DMS53 treated with DMSO at 0.1 percent for 48 hours (cell line): ENCODE results near the gene NOVA1.

Experiments
- DNase-seq: peaks from one replicate; lab custom pipeline; 2025; ENCODE audit not compliant: unreplicated experiment; lab: John Stamatoyannopoulos, UW

NOVA1 gene

DNA sequence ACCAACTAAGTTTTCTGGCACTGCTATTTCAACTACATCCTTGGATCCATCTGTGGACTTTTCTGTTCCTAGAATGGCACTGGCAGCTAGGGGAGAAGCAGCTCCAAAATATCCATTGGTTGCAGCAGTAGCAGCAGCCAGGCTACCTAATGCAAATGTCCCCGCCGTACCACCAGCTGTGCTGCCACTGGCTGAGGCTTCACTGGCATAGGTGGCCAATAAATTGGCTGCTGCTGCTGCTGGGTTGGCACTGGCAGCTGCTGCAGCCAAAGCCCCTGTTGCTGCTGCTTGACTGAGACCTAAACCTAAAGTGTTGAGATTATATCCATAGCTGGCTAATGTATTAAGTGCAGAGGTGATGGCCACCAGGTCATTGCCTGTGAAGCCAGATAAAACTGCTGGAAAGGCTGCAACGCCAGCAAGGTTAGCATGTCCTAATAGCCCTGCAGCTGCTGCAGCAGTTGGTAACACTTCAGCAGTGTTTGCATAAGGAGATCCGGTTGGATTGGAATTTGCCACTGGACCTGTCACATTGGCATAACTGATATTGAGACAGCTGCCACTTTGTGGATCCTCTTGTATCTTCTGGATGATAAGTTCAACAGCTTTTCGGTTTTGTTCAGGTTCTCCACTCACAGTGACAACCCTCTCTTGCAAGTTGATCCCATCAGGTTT is 149.5 kb downstream of the NOVA1 start:
- DNase-seq: peak; percentile 89

DNA sequence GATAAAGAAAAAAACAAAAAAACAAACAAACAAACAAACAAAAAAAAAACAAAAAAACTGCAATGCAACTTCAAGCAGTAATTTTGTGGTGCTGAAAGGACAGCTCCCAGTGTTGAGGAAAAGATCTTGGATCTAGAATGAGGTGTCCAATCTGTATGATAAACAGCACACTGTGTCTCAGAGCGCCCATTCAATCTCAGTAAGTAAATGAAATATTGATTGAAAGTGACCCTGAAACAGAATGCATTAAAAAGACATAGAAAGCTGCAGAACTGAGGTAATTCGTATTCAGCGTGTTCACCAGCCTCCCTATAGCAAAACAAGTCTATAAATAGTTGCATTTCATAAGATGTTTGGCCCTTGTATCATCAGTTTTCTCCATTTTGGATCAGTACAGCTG is 153.0 kb downstream of the NOVA1 start:
- no peak for DNase-seq

DNA sequence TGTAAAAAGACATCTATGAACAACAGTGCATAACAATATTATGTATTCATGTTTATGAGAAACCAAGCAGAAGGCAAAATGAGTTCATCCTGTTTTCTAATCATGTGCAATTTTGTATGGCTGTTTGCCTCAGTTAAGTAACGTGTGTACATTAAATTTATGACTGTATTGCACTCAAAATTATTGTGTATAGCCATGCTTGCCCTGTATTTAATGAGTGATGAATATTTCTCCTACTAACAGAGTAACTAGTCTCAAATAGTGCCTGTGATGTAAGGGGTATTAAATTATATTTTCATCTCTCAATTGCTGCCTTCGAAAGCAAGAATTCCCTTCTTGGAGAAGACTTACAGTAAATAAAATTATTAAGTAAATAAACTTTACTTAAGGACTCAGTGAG is 154.2 kb downstream of the NOVA1 start:
- no peak for DNase-seq

DNA sequence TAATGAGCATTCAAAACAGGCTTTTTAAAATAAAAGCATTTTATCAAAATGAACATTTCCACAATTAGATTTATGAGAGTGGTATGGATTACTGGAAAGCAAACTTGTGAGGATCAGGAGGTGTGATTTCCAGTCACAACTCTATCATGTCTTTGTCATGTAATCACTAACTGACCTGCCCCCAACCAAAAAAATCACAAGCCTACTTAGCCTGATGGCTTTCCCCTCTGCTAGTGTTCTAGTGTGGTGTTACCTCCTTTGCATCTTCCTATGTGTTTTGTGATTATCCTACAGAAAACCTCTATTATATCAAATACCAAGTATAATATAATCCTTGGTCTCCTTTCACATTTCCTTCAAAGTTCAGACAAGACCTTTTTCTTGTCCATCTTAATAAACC is 168.6 kb downstream of the NOVA1 start:
- DNase-seq: no peak

DNA sequence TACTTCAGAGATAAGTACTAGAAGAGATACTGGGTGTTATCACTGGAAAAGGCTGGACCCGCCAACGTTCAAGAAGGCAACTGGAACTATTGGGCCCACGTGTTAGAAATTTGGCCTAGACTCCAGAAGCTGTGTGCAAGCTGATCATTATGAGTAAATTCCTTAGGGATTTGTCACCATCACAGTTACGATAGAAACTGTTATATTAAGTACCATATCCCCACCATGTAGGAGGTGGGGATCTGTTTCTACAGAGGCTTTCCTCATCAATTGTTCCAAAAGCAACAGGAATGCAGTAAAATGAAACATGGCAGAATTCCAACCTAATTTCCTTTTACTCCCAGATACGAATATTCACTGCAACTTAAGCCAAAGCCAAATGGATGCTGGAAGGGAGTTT is 170.7 kb downstream of the NOVA1 start:
- no peak for DNase-seq

DNA sequence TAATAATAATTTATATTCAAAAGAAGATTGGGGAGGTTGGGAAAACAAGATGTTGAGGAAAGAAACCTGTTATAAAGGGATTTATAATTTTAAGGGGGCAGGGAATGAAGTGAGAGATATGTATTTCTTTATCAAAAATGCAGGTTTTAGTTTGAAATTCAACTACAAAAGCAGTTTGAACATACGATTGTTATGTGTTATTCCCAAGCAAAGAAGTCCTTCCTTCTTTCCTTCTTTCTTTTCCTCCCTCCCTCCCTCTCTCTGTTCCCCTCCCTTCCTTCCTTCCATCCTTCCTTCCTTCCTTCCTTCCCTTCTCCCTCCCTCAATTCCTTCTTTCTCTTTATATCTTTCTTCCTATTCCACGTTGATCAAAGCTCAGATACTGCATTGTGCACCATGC is 173.3 kb downstream of the NOVA1 start:
- no peak for DNase-seq

DNA sequence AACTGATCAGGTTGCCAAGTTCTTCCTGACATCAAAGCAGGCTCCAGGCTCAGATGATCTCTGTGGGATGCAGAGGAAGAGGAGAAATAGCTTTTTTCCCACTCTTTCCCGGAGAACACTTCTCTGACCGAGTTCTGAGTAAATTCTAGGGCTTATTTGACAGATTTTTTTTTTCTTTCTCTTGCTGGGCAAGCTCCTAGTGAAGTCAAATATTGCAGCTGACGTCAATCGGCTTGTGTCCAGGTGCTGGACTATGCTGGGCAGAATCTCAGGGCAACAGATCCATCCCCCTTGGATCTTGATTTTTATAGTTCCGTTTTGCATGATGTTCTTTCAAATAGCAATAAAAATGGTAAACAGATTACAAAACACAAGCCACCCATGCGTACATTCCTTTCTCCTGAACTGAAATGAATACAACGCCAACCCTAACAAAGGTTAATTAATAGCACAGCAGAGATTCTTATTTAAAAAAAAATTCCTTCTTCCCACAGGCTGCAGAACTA is 182.2 kb downstream of the NOVA1 start:
- no peak for DNase-seq

DNA sequence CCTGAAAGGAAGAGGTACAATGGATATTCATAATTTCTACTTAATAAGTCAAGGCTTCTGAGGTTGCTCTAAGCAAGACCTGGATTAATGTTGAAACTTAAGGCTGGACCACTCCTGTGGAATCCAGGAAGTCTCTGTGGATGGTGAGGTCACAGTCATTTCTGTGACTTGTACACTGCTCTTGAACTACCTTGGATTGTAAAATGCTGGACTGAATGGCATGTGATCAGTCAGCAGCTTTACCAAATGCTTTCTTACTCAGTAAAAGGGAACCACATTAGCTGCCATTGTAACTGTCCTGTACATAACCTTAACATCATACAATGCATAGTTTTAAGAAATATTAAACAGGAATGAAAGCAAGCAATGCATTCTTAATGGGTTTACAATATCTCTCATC is 182.9 kb downstream of the NOVA1 start:
- DNase-seq: no peak

DNA sequence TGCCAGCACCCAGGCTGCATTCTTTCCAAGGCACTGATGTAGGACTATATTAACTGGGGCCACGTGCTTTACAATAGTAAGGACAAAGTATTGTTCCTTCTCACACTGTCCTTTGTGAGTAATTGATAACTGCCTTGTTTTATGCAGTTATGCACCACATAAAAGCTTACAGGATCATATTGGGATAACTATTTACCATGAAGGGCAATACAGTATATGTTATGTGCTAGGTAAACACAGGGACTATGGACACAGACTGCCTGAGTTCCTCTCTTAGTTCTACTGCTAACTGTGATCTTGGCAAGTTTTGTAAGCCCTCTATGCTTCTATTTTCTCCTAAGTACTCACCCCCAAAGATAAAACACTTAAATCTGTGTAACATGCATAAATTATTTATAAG is 183.7 kb downstream of the NOVA1 start:
- no peak for DNase-seq

DNA sequence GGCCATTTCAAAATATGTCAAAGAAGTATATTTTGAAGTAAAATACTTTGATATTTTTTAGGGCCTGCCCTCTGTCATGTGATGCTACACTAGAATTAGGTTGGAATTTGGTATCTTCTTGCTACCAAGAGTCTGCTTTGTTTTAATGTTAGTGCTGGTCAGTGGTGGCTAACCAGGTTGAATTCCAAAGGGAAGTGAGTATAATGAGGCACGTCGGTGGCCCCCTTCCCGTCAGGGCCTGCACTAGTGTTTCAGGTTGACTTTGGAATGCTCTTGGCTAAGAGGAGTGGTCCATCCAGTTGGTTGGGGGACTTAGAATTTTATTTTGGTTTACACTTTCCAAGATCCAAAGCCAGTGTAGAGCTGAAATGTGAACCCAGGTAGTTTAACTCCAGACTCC is 185.4 kb downstream of the NOVA1 start:
- DNase-seq: no peak

DNA sequence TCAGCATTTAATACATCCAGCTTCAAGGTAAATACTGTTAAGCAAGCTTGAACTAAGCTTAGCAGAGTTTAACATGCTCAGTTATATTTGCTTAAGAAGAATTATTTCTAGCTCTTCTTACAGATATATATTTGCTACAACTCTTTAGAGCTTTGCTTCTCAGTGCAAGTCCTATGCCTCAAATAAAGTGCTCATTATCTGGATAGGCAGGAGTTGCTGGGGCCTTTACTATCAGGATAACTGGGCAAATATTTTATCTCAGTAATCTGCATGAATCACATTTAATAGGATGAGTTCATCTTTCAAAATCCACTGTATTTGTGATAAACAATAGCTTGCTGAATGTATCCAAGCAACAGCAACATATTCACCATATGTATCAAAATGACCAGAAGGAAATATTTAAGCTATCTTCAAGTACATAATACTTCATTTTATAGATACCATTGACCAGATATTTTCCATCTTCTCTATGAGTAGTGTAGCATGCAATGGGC is 187.6 kb downstream of the NOVA1 start:
- no peak for DNase-seq

DNA sequence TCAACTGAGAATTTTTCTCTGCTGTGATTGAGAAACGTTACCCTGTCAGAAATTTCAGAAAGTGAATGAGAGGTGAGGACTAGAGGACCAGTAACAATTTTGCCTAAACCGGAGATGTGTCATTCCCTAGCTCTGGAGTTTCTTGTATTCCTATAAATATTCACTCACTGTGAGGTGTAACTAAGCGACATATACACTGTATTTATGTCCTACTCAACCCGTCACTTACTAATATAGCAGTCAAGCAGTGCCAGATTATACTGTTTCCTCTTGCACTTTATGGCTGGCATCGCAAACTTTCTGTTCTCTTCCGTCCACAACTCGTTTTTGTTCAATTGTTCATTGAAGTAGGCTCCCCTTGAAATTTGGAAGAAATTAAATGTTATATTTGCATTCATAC is 192.9 kb downstream of the NOVA1 start:
- DNase-seq: no peak

DNA sequence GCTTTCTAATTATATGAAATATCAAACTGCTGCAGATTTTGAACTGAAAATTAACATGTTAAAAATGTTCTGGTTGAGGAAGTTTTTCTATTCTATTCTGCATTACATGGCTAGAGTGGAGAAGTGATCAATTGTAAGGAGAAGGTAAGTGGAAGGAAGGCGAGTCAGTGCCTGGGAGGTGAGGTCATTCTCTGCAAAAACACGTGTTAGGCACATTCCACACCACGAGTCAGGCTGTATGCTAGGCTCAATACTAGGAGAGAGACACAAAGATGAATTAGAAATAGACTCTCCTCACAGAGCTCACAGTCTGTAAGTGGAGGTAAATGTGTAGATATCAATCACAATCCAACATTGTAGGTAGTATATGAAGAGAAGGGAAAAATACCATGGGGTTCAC is 194.1 kb downstream of the NOVA1 start:
- DNase-seq: no peak

DNA sequence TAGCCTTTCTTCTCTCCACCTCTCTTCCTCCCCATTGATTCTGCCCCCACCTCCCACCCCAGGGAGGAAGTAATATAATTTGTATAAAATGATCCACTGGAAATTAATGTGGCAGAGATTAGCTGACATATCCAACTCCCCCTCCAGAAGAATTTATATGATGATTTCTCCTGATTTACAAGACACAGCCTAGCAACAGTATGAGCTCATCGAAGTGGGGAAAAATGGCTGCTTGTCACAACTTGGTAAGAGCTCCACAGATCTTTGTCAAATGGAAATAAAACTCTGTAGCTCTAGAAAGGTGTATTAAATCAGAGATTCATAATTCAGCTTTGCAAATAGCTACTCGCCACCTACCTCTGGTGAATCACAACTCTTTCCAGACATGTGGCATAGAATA is 195.7 kb downstream of the NOVA1 start:
- no peak for DNase-seq

DNA sequence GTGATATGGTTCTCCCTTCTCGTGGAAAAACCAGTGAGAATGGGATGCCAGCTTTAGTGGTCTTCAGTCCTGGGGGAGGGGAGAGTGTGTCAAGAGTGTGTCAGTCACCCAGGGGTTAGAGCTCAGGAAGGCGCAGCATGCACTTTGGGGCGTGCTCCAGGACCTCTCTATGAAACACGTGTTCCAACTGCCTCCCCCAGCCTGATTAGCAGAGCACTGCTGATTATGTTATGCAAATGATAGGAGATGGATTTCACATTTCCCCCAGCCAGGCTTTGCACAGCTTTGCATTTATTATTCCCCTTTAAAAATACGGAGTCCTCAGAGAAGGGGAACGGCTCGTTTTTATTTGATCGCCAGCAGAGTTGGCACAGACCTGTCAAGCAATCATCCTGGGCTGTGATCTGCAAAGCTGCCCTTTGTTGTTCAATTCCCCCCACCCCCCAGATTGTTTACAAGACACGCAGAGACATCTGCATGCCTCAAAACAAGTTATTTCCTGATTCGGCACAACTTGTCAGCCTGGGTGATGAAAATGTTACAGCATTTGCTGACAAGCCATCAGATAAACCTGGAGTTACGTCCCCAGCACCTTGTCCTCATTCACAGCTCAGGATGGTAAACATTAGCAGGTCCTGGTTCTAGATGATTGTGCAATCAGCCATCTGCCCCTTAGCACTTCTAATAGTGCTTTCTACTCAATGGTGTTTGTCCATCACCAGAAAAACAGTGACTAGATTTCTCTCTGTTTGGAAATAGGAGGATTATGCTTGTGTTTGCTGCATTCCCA is 196.5 kb downstream of the NOVA1 start:
- peak; percentile 73 for DNase-seq

DNA sequence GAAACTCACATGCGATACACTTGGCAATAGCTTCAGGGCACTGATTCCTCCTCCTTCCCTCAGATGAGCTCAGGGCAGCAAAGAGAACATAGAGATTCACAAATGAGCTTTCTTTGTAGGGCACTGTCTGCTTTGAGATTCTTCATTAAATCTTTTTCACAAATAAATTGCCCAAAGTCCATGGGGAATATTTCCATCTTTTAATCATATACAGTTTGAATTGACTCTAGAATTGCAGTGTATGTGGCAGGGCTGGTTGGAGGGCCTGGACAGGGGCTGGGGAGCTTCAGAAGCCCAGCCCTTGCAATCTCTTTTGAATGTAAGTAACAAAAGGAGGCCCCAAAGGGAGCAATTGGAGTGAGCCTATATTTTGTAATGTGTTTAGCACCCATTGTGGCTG is 197.5 kb downstream of the NOVA1 start:
- DNase-seq: no peak

DNA sequence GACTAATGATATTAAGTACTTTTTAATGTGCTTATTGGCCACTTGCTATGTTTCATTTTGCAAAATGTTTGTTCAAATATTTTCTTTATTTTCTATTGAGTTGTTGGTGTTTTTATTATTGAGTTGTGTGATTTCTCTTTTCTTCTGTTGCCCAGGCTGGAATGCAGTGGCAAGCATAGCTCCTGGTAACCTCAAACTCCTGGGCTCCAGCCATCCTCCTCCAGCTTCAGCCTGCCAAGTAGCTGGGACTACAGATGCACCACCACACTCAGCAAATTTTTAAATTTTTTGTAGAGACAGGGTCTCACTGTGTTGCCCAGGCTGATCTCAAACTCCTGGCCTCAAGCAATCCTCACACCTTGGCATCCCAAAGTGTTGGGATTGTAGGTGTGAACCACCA is 199.2 kb downstream of the NOVA1 start:
- DNase-seq: no peak
